HEK293T (cell line): Measurements from ENCODE around the gene CAMK1D.

ENCODE experiments used
- BHLHE40 ChIP-seq: fragments of 450-650 bp; IDR thresholded peaks from 2 replicates; pipeline ENCODE4 v1.6.1; 2016; ENCODE audit warnings: mild to moderate bottlenecking, moderate library complexity, borderline replicate concordance
- FOXA1 ChIP-seq: fragments of 450-650 bp; IDR thresholded peaks from 2 replicates; pipeline ENCODE4 v1.6.1; 2016; ENCODE audit warnings: mild to moderate bottlenecking
- FOXK2 ChIP-seq: fragments of 450-650 bp; IDR thresholded peaks from 2 replicates; pipeline ENCODE4 v1.6.1; 2016; ENCODE audit warnings: mild to moderate bottlenecking
- FOXM1 ChIP-seq: fragments of 450-650 bp; IDR thresholded peaks from 2 replicates; pipeline ENCODE4 v1.6.1; 2017; ENCODE audit warnings: mild to moderate bottlenecking, borderline replicate concordance
- PKNOX1 ChIP-seq: fragments of 450-650 bp; IDR thresholded peaks from 2 replicates; pipeline ENCODE4 v1.6.1; 2016
- SP1 ChIP-seq: fragments of 450-650 bp; IDR thresholded peaks from 2 replicates; pipeline ENCODE4 v1.6.1; 2017
- SUZ12 ChIP-seq: fragments of 450-650 bp; IDR thresholded peaks from 2 replicates; pipeline ENCODE4 v1.6.1; 2016; ENCODE audit warnings: mild to moderate bottlenecking
- TARDBP ChIP-seq: fragments of 450-650 bp; IDR thresholded peaks from 2 replicates; pipeline ENCODE4 v1.6.1; 2016
- ZNF384 ChIP-seq: fragments of 450-650 bp; IDR thresholded peaks from 2 replicates; pipeline ENCODE4 v1.6.1; 2016

GRCh38 chr10:12825260-12825849 lies 476.0 kb downstream of the CAMK1D start:
- no peak for TF ChIP-seq FOXA1
- TF ChIP-seq FOXK2 = no peak
- no peak for TF ChIP-seq ZNF384
- TF ChIP-seq SP1 = no peak
- no peak for TF ChIP-seq SUZ12
- no peak for TF ChIP-seq TARDBP
- TF ChIP-seq PKNOX1 = no peak
- no peak for TF ChIP-seq FOXM1
- TF ChIP-seq BHLHE40 = no peak
